Tibial nerve (tissue), 4 donors: ENCODE results near the gene PNMA1. TPM values are rescaled to one million over a fixed set of nuclear protein-coding genes. Genes with fewer than 3 reads are reported as not detected.

Source experiments
- DNase-seq, 2 donors: peaks; one replicate each; pipeline ENCODE4 v3.0.0-alpha.2; 2019; ENCODE audit warnings: low spot score in 2 of 2
- H3K27ac ChIP-seq, 4 donors: fragments of 200-600 bp; sonication (generic) in 3 of 4; one replicate each; pipeline ENCODE4 v1.5.1; 2017 to 2019; ENCODE audit warnings: mild to moderate bottlenecking in 1 of 4
- H3K27me3 ChIP-seq, 2 donors: fragments of 200-600 bp; sonication (generic) in 1 of 2; one replicate each; pipeline versions ENCODE4 v1.5.1 to v1.6.0; 2017 to 2019
- H3K36me3 ChIP-seq, 3 donors: fragments of 200-600 bp; sonication (generic); one replicate each; pipeline ENCODE4 v1.5.1; 2018 to 2019
- H3K4me1 ChIP-seq, 4 donors: fragments of 200-600 bp; sonication (generic) in 3 of 4; one replicate each; pipeline ENCODE4 v1.5.1; 2017 to 2019
- H3K4me3 ChIP-seq, 4 donors: fragments of 200-600 bp; sonication (generic) in 3 of 4; one replicate each; pipeline ENCODE4 v1.5.1; 2017 to 2019; ENCODE audit warnings: mild to moderate bottlenecking in 1 of 4, moderate library complexity in 1 of 4
- H3K9me3 ChIP-seq, 4 donors: fragments of 200-600 bp; sonication (generic) in 3 of 4; one replicate each; pipeline ENCODE4 v1.5.1; 2017 to 2019
- EP300 ChIP-seq, 2 donors: sonication (generic); formaldehyde crosslinking; IDR thresholded peaks; one replicate each; pipeline ENCODE4 v1.6.1; 2017; ENCODE audit warnings: antibody characterized with exemption in 2 of 2, mild to moderate bottlenecking in 1 of 2
- POLR2A ChIP-seq, 2 donors: fragments of 450-650 bp; IDR thresholded peaks; one replicate each; pipeline ENCODE4 v1.6.1; 2017; ENCODE audit warnings: antibody characterized with exemption in 2 of 2, mild to moderate bottlenecking in 2 of 2, moderate library complexity in 2 of 2
- whole genome bisulfite sequencing, 2 donors: methylation state at CpG; one replicate each; pipeline ENCODE4 v1.1.5; 2018; 5-methylcytosine and 5-hydroxymethylcytosine counted together
- total RNA-seq, 4 donors: library from RNA; depleted of rRNA; stranded (reverse); fragments of >200 nt; gene quantifications; one replicate each; pipeline ENCODE4 v1.1.0, GENCODE V29; 2016
- TF ChIP-seq, protein P1 (sequence below), 5 experiments: fragments of 200-600 bp in 3 of 5; fragments of 450-650 bp in 2 of 5; sonication (generic) in 3 of 5; IDR thresholded peaks; one replicate each; pipeline ENCODE4 v1.5.1; 2016 to 2019; ENCODE audit warnings: antibody characterized with exemption in 5 of 5, mild to moderate bottlenecking in 3 of 5, moderate library complexity in 2 of 5

PNMA1 gene
- total RNA-seq, 4 donors from 2014 or later: 21.2 to 43.5 (median 34.2) TPM

DNA sequence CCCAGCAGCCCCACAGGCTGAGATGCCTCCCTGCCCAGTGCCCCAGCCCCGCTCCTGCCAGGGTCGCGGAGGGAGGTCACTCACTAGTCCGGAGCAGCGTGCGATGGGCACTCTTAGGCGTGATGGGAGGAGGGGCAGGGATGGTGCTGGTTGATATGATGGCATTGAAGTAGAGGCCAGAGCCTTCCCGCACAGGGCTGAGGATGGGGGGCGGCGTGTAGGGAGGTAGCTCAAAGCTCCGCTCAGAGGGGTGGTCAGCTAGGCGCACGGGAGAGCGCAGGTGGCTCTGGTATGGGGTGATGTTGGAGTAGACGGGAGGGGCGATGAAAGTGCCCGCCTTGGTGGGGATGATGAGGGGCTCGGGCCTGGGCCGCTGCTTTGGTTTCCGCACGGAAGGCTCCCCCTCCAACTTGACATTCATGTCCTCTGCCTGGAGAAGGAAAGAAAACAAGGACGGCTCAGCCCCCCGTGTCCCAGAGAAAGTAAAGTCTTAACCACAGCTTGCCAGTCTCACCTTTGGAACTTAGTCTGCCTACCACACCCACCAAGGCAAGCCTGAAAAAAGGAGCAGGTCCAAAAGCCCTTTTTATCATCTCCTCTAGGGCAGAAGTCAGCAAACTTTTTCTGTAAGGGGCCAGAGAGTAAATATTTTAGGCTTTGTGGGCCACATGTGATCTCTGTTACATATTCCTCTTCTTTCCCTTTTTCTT lies 15.5 kb upstream of the PNMA1 start:
- Histone ChIP-seq H3K4me1 (peaks cover 0 to 78% (median 43%) of the 10 kb centered on the region in 4 donors), H3K36me3 (peaks cover 2 to 83% (median 37%) of the 10 kb centered on the region in 3 donors), H3K27ac (peak overlapping the region; percentile 26 to 88 (median 73)), H3K9me3 (no peaks in the 10 kb centered on the region), H3K27me3 (no peaks in the 10 kb centered on the region), H3K4me3 (no peak overlapping the region)
- no peak for DNase-seq
- no peak for TF ChIP-seq POLR2A (IDR thresholded peaks at IDR 0.05)
- TF ChIP-seq, protein P1, sequence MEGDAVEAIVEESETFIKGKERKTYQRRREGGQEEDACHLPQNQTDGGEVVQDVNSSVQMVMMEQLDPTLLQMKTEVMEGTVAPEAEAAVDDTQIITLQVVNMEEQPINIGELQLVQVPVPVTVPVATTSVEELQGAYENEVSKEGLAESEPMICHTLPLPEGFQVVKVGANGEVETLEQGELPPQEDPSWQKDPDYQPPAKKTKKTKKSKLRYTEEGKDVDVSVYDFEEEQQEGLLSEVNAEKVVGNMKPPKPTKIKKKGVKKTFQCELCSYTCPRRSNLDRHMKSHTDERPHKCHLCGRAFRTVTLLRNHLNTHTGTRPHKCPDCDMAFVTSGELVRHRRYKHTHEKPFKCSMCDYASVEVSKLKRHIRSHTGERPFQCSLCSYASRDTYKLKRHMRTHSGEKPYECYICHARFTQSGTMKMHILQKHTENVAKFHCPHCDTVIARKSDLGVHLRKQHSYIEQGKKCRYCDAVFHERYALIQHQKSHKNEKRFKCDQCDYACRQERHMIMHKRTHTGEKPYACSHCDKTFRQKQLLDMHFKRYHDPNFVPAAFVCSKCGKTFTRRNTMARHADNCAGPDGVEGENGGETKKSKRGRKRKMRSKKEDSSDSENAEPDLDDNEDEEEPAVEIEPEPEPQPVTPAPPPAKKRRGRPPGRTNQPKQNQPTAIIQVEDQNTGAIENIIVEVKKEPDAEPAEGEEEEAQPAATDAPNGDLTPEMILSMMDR (IDR thresholded peaks at IDR 0.05): no peak
- no peak for TF ChIP-seq EP300 (IDR thresholded peaks at IDR 0.05)
- WGBS, 2 donors: 81% methylated on average over 23 of the region's 23 CpGs

DNA sequence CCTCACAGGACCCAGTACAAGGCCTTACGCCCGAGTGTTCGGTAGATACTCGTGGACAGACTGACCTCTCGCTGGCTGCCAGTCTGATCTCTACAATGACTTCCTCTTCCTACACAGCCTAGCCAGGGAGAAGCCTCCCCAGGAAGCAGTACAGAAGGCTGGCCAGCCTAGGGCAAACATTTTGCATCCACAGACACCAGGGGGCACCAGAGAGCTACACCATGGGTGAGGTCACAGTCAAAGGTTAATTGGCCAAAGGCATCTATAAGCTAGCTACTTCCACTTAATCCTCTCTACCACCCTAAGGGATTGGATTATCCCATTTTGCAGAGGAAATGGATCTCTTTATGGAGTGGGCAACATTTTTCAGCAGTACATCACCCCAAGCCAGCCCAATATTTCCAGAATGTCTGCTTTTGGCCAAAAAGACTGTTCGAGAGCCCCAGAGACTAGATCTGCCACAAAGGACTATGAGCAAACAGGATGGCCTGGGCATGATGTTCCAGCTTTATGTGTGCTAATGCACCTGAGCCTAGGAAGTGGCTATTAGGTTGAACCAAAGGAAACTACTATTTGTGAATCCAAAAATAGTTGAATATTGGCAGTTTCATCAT lies 14.6 kb upstream of the PNMA1 start:
- H3K4me1 ChIP-seq: peaks cover 0 to 87% (median 45%) of the 10 kb centered on the region in 4 donors
- TF ChIP-seq, protein P1 (IDR thresholded peaks at IDR 0.05): peak; percentile 87 to 97 (median 97)
- no peak for TF ChIP-seq POLR2A (IDR thresholded peaks at IDR 0.05)
- TF ChIP-seq EP300 (IDR thresholded peaks at IDR 0.05): peak in 1 of 2 donors; percentile 75
- DNase-seq: peak; percentile 76 to 90
- H3K4me3 ChIP-seq: no peak overlapping the region
- no peaks in the 10 kb centered on the region for H3K27me3 ChIP-seq
- WGBS, 2 donors: 16 to 18% methylated on average over 6 of the region's 6 CpGs
- peaks cover 2 to 74% (median 37%) of the 10 kb centered on the region in 3 donors for H3K36me3 ChIP-seq
- H3K27ac ChIP-seq: peak overlapping the region; percentile 26 to 88 (median 73)
- no peaks in the 10 kb centered on the region for H3K9me3 ChIP-seq

DNA sequence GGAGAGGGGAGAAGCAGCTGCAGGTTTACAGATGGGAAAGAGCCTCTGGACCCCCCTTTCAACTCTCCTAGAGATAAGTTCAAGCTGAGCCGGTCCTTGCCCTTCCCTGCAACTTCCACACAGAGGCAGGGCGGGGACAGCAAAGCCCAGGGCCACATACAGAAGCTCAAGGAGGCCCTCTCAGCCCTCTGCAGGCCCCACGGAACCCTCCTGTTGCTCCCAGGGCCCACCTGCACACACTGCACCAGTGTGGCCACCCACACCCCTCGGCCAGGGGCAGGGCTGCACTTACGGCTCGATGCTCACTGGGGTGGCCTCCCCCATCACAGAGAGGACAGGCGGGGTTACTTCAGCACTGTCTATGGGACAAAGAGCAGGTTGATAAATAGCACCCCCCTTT lies 13.0 kb upstream of the PNMA1 start:
- Histone ChIP-seq H3K27me3 (no peaks in the 10 kb centered on the region), H3K36me3 (peaks cover 2 to 72% (median 37%) of the 10 kb centered on the region in 3 donors), H3K27ac (peak overlapping the region in 3 of 4 donors; percentile 77 to 88 (median 87)), H3K4me1 (peaks cover 0 to 100% (median 59%) of the 10 kb centered on the region in 4 donors), H3K4me3 (no peak overlapping the region), H3K9me3 (no peaks in the 10 kb centered on the region)
- no peak for DNase-seq
- TF ChIP-seq POLR2A (IDR thresholded peaks at IDR 0.05): no peak
- TF ChIP-seq EP300 (IDR thresholded peaks at IDR 0.05): no peak
- TF ChIP-seq, protein P1 (IDR thresholded peaks at IDR 0.05): no peak
- 83 to 88% methylated on average over 7 of the region's 7 CpGs for WGBS, 2 donors

DNA sequence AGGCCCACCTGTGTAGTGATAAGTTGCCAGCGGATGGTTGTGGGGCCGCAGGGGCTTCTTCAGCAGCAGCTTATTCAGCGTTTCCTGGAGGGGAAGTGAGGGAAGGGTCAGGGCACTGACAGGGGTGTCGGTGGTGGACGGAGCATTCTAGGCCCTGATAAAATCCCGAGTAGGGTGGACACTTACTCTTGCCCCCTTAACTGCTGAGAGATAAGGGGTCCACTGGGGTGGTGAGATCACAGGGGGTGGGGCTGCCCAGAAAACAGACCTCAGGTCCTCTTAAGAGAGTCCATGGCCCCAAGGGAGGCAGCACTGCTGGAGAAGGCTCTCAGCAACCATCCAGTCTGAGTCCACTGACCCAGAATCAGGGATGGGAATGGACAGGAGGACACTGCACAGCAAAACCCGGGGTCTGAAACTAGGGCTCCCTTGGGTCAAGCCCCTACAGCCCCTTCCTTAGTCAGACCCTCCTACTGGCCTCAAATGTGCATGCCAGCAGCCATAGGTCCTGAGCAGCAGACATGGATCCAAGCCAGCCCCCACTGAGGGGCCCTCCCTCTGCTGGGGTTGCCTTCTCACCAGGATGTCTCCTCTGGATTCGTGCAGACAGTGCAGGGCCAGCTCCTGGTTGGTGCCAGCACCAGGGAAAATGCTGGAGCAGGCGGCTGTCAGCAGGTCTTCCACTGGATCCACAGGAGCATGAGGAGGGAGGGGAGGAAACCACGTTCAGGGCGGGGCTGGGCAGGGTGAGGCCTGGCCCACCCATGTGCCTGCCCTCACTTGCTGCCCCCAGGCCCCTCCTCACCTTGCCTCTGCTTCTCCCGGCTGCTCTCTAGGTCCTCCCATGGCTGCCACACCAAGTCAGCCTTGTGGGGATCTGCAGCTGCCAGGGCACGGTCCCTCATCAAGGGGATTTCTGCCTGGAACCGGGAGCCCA lies 12.1 kb upstream of the PNMA1 start:
- no peak overlapping the region for H3K4me3 ChIP-seq
- DNase-seq: no peak
- peaks cover 0 to 92% (median 57%) of the 10 kb centered on the region in 4 donors for H3K4me1 ChIP-seq
- no peaks in the 10 kb centered on the region for H3K9me3 ChIP-seq
- H3K36me3 ChIP-seq: peaks cover 2 to 76% (median 45%) of the 10 kb centered on the region in 3 donors
- TF ChIP-seq POLR2A (IDR thresholded peaks at IDR 0.05): no peak
- TF ChIP-seq, protein P1 (IDR thresholded peaks at IDR 0.05): no peak
- TF ChIP-seq EP300 (IDR thresholded peaks at IDR 0.05): no peak
- H3K27me3 ChIP-seq: no peaks in the 10 kb centered on the region
- peak overlapping the region; percentile 17 to 88 (median 82) for H3K27ac ChIP-seq
- 60 to 74% methylated on average over 11 to 14 of the region's 14 CpGs for WGBS, 2 donors
